ENCODE data around the gene TROAP. TPM values are rescaled to one million over a fixed set of nuclear protein-coding genes. Genes with fewer than 3 reads are reported as not detected.

The TROAP gene
- total RNA-seq, 2 donors from 2014 or later: 0.27 to 0.99 TPM

DNA sequence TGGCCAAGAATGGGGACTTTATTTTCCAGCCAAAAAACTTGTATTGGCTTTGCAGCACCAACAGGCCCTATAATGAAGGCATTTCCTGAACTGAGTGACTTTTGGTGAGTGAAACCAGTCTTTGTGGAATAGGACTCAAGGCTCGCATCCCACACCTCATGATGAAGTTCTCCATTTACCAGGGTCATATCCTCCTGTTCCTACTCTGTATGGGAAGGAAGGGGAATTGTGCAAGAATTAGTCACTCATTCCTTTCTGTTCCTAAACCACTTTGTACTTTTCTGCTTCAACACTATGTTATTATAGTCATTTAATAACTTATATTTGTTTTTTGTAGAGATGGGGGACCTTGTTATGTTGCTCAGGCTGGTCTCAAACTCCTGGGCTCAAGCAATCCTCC, 41.9 kb downstream of the TROAP start:
- no peaks in the 10 kb centered on the region for H3K36me3 ChIP-seq
- no peak overlapping the region for H3K4me3 ChIP-seq
- ATAC-seq (ENCODE audit: insufficient number of reproducible peaks, low FRiP score, low read depth): no peak
- no peaks in the 10 kb centered on the region for H3K27me3 ChIP-seq (replicated peaks; ENCODE audit: insufficient read depth)
- no peak for DNase-seq (ENCODE audit: low spot score)
- H3K27ac ChIP-seq: no peak overlapping the region
- H3K9me3 ChIP-seq: no peaks in the 10 kb centered on the region
- H3K4me1 ChIP-seq (ENCODE audit: control insufficient read depth in 1 of 2, low read depth in 2 of 2): peaks cover 17 to 26% of the 10 kb centered on the region in 2 donors
- TF ChIP-seq, protein P1, sequence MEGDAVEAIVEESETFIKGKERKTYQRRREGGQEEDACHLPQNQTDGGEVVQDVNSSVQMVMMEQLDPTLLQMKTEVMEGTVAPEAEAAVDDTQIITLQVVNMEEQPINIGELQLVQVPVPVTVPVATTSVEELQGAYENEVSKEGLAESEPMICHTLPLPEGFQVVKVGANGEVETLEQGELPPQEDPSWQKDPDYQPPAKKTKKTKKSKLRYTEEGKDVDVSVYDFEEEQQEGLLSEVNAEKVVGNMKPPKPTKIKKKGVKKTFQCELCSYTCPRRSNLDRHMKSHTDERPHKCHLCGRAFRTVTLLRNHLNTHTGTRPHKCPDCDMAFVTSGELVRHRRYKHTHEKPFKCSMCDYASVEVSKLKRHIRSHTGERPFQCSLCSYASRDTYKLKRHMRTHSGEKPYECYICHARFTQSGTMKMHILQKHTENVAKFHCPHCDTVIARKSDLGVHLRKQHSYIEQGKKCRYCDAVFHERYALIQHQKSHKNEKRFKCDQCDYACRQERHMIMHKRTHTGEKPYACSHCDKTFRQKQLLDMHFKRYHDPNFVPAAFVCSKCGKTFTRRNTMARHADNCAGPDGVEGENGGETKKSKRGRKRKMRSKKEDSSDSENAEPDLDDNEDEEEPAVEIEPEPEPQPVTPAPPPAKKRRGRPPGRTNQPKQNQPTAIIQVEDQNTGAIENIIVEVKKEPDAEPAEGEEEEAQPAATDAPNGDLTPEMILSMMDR (IDR thresholded peaks at IDR 0.05): no peak

DNA sequence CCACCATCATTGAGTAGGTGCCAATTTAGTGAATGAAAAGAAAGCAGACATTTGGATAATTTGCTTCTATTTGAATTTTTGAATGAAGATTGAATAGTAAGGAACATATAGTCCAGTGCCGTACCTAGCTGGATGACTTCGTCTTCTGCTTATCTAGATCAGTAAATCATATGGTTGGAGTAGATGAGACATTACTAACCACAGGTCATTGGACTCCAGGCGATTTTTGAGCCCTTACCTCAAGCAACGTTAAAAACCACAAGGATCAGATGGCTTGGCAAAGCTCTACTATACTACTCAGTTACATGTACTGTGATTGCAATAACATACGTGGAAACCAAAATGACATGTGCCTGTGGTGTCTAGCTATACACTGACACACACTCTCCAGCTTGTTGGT, 42.5 kb downstream of the TROAP start:
- Histone ChIP-seq H3K27me3 (replicated peaks; ENCODE audit: insufficient read depth) (no peaks in the 10 kb centered on the region), H3K27ac (no peak overlapping the region), H3K4me3 (peak overlapping the region; percentile 90), H3K9me3 (no peaks in the 10 kb centered on the region), H3K4me1 (ENCODE audit: control insufficient read depth in 1 of 2, low read depth in 2 of 2) (peaks cover 20 to 27% of the 10 kb centered on the region in 2 donors), H3K36me3 (no peaks in the 10 kb centered on the region)
- ATAC-seq (ENCODE audit: insufficient number of reproducible peaks, low FRiP score, low read depth) (no peak), DNase-seq (ENCODE audit: low spot score) (no peak)
- TF ChIP-seq, protein P1 (IDR thresholded peaks at IDR 0.05): no peak

DNA sequence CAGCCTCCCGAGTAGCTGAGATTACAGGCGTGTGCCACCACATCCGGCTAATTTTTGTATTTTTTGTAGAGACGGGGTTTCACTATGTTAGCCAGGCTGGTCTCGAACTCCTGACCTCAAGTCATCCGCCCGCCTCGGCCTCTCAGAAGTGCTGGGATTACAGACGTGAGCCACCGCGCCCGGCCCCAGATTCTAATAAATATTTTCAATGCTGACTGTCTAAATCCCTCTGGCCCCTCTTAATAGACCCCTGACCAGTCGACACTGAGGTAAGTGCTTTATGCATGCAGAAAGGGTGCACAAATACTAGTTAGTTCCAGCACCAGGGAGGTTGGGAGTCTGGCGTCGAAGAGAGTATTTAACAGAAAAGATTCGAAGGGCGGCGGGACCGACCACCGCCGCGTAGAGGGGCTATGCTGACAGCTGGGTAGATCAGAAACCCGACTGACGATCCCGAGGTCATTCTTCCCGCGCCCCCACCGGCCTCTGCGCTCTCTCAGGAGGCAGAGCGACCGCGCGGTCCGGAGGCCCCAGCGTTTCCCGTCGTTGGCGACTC, 43.1 kb downstream of the TROAP start:
- TF ChIP-seq, protein P1 (IDR thresholded peaks at IDR 0.05): no peak

DNA sequence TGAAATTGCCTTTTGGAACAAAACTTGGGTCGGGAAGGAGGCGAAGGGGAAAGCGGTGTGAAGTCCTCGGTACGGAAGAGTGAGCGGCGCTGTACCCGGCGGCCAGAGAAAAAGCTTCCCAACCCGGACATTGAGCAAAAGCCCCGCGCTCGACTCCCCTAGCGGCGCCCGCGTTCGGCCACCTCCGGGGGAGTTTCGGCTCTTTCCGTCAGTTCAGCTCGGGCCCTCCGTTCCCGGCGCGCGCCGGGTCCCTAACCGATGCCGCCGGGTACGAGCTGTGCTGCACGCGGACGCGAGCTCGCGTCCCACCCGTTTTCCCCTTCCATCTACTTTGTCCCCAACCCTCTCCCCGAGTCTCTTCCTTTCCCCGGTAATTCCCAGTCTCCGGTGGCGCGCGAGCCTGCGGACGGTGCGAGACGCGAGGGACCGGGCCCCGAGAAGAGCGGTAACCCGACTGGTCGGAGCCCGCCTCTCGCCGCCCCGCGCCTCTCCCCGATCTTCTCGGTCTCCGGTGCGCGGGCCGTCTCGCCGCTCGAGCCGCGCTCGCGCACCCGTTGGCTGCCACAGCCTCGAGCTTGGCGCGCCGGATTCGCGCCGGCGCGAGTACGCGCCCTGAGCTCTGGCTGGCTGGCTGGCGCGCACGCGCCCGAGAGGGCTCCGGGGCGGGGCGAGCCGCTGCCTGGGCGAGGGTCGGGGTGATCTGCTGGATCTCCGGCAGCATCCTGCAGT, 43.8 kb downstream of the TROAP start:
- Histone ChIP-seq H3K4me3 (peak overlapping the region; percentile 90), H3K27ac (peak overlapping the region; percentile 90 to 91), H3K9me3 (no peaks in the 10 kb centered on the region), H3K36me3 (no peaks in the 10 kb centered on the region), H3K27me3 (replicated peaks; ENCODE audit: insufficient read depth) (no peaks in the 10 kb centered on the region), H3K4me1 (ENCODE audit: control insufficient read depth in 1 of 2, low read depth in 2 of 2) (peaks cover 20 to 27% of the 10 kb centered on the region in 2 donors)
- TF ChIP-seq, protein P1 (IDR thresholded peaks at IDR 0.05): peak; percentile 45
- ATAC-seq (ENCODE audit: insufficient number of reproducible peaks, low FRiP score, low read depth) (peak; percentile 84), DNase-seq (ENCODE audit: low spot score) (no peak)

More for the DNA sequence above, 43.1 kb downstream of the TROAP start:
- no peaks in the 10 kb centered on the region for H3K9me3 ChIP-seq
- peak overlapping the region; percentile 90 to 91 for H3K27ac ChIP-seq
- H3K4me3 ChIP-seq: peak overlapping the region; percentile 90
- no peak for ATAC-seq (ENCODE audit: insufficient number of reproducible peaks, low FRiP score, low read depth)
- DNase-seq (ENCODE audit: low spot score): no peak
- H3K36me3 ChIP-seq: no peaks in the 10 kb centered on the region
- H3K27me3 ChIP-seq (replicated peaks; ENCODE audit: insufficient read depth): no peaks in the 10 kb centered on the region
- H3K4me1 ChIP-seq (ENCODE audit: control insufficient read depth in 1 of 2, low read depth in 2 of 2): peaks cover 20 to 27% of the 10 kb centered on the region in 2 donors

DNA sequence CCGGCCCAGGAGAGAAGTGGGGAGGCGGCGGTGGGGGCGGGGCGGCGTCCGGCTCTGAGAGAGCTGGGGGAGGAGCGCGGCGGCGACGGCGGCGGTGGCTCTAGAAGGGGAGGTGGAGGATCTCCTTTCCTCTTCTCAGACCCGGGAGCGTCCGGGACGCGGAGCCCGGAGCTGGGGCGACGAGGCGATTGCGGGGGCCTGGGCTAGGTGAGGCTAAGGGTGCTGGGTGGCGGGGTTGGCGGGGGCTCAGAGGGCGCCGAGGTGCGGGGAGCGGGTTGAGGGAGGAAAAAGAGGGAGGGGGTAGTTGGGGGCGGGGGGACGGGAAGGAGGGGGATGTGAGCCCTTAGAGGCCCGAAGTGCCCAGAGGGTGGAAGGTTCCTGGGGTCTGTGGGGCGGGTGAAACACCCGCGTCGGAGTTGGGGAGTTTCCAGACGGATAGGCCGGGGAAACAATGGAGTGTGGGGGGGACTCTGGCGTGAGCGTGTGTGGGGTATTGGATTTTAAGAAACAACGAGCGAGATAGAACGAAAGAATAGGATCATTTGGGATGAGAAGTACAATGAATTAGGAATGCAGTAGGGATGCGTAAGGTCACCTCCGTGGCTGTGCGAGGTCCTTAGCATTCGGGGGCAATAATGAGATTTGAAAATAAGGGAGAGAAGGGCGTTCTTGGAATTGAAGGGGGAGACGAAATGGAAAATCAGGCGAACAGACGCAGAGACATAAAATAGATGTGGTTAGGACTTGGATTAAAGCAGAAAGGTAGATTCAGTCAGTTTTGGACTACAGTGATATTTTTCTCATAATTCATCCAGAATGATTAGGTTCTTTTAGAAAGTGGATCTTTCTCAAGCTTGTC, 44.6 kb downstream of the TROAP start, which contains the start of gene SPATS2:
Gene SPATS2 (plus strand): TSS at position 82 of the 859 bp plus-strand sequence. CDS start 93,551 bp downstream, outside the sequence.
- DNase-seq (ENCODE audit: low spot score): peak; percentile 75
- TF ChIP-seq, protein P1 (IDR thresholded peaks at IDR 0.05): no peak
- H3K9me3 ChIP-seq: no peaks in the 10 kb centered on the region
- peaks cover 20 to 27% of the 10 kb centered on the region in 2 donors for H3K4me1 ChIP-seq (ENCODE audit: control insufficient read depth in 1 of 2, low read depth in 2 of 2)
- no peak for ATAC-seq (ENCODE audit: insufficient number of reproducible peaks, low FRiP score, low read depth)
- H3K27ac ChIP-seq: peak within 1 kb of the TSS; percentile 90 to 91
- peak within 1 kb of the TSS; percentile 90 for H3K4me3 ChIP-seq
- H3K27me3 ChIP-seq (replicated peaks; ENCODE audit: insufficient read depth): no peaks in the 10 kb centered on the region
- no peaks in the 10 kb centered on the region for H3K36me3 ChIP-seq

Data from thoracic aorta (tissue), 2 donors.